Liver (tissue), 9 donors: Measurements from ENCODE around the gene ZNF530. TPM values are rescaled to one million over a fixed set of nuclear protein-coding genes. Genes with fewer than 3 reads are reported as not detected.
A peak's percentile ranks its signal among the peaks of the same experiment; 100 is the strongest.

Experiments
- DNase-seq: peaks from one replicate; pipeline ENCODE4 v3.0.0-alpha.2; 2017; ENCODE audit warnings: low spot score
- H3K27ac ChIP-seq, 2 donors: one replicate each; pipeline ENCODE4 v1.7.0; 2013; ENCODE audit warnings: inconsistent platforms in 2 of 2, low read length in 2 of 2, control low read depth in 1 of 2, low read depth in 1 of 2, mild to moderate bottlenecking in 1 of 2
- H3K27me3 ChIP-seq, 4 donors: one replicate each; pipeline versions ENCODE4 v1.6.1 to v1.7.0; 2013; ENCODE audit warnings: low read length in 3 of 4, inconsistent platforms in 1 of 4, mild to moderate bottlenecking in 1 of 4, moderate library complexity in 1 of 4; ENCODE audit not compliant: control insufficient read depth in 4 of 4, insufficient read depth in 4 of 4
- H3K36me3 ChIP-seq, 4 donors: one replicate each; pipeline versions ENCODE4 v1.6.1 to v1.7.0; 2013; ENCODE audit warnings: low read length in 3 of 4, mild to moderate bottlenecking in 3 of 4, low read depth in 1 of 4, moderate library complexity in 1 of 4; ENCODE audit not compliant: control insufficient read depth in 4 of 4, insufficient read depth in 3 of 4
- H3K4me1 ChIP-seq, 4 donors: one replicate each; pipeline versions ENCODE4 v1.6.1 to v1.7.0; 2013; ENCODE audit warnings: low read length in 3 of 4, mild to moderate bottlenecking in 3 of 4, moderate library complexity in 1 of 4; ENCODE audit not compliant: control insufficient read depth in 4 of 4, insufficient read depth in 4 of 4
- H3K4me3 ChIP-seq, 3 donors: one replicate each; pipeline versions ENCODE4 v1.6.1 to v1.7.0; 2013; ENCODE audit warnings: low read length in 3 of 3, control low read depth in 1 of 3, low read depth in 1 of 3, mild to moderate bottlenecking in 1 of 3
- H3K9ac ChIP-seq, 2 donors: one replicate each; pipeline ENCODE4 v1.7.0; 2013; ENCODE audit warnings: low read length in 2 of 2, mild to moderate bottlenecking in 2 of 2, moderate library complexity in 2 of 2, control low read depth in 1 of 2, low read depth in 1 of 2
- H3K9me3 ChIP-seq, 4 donors: one replicate each; pipeline versions ENCODE4 v1.6.1 to v1.7.0; 2013; ENCODE audit warnings: low read length in 3 of 4; ENCODE audit not compliant: control insufficient read depth in 4 of 4
- EGR1 ChIP-seq, 2 donors: IDR thresholded peaks; 2 replicates each; pipeline ENCODE4 v1.6.1; 2016 to 2018; ENCODE audit warnings: antibody characterized with exemption in 2 of 2, low read depth in 2 of 2
- FOXA1 ChIP-seq: IDR thresholded peaks from 2 replicates; pipeline ENCODE4 v1.6.1; 2016; ENCODE audit warnings: antibody characterized with exemption
- GABPA ChIP-seq, 2 donors: IDR thresholded peaks in 1 of 2; conservative IDR thresholded peaks in 1 of 2; 2 replicates each; pipeline ENCODE4 v1.6.1; 2016; ENCODE audit warnings: antibody characterized with exemption in 2 of 2, mild to moderate bottlenecking in 1 of 2, moderate library complexity in 1 of 2
- HNF4A ChIP-seq, 2 donors: conservative IDR thresholded peaks; 2 replicates each; pipeline ENCODE4 v1.6.1; 2016; ENCODE audit warnings: antibody characterized with exemption in 2 of 2, mild to moderate bottlenecking in 2 of 2
- NR2F2 ChIP-seq: IDR thresholded peaks from 2 replicates; pipeline ENCODE4 v1.6.1; 2016; ENCODE audit warnings: antibody characterized with exemption
- RAD21 ChIP-seq, 2 donors: IDR thresholded peaks; 2 replicates each; pipeline ENCODE4 v1.6.1; 2016; ENCODE audit warnings: antibody characterized with exemption in 2 of 2, mild to moderate bottlenecking in 2 of 2
- RXRA ChIP-seq, 2 donors: IDR thresholded peaks; 2 replicates each; pipeline ENCODE4 v1.6.1; 2017 to 2018; ENCODE audit warnings: antibody characterized with exemption in 2 of 2, mild to moderate bottlenecking in 1 of 2
- TAF1 ChIP-seq: conservative IDR thresholded peaks from 2 replicates; pipeline ENCODE4 v1.6.1; 2016; ENCODE audit warnings: antibody characterized with exemption, mild to moderate bottlenecking
- YY1 ChIP-seq: IDR thresholded peaks from 2 replicates; pipeline ENCODE4 v1.6.1; 2016; ENCODE audit warnings: antibody characterized with exemption, mild to moderate bottlenecking
- WGBS: extraction: QIAGEN DNeasy Blood & Tissue Kit; methylation state at CpG from one replicate; pipeline ENCODE4 v1.1.7; 2013; 5-methylcytosine and 5-hydroxymethylcytosine counted together
- polyA plus RNA-seq, 2 donors: library from polyadenylated mRNA; stranded (reverse) in 1 of 2; unstranded in 1 of 2; fragments of 200-250 nt in 1 of 2; fragments of >200 nt in 1 of 2; fragmentation: Nextera tagmentation in 1 of 2; extraction: Ambion mirVana in 1 of 2; gene quantifications; one replicate each; pipeline versions ENCODE4 v1.2.1 to v1.2.3, GENCODE V29; 2013 to 2015
- total RNA-seq, 2 donors: library from RNA; depleted of rRNA; stranded (reverse); fragments of >200 nt; gene quantifications; one replicate each; pipeline ENCODE4 v1.2.3, GENCODE V29; 2014
- TF ChIP-seq, protein P1 (sequence below): IDR thresholded peaks from 2 replicates; pipeline ENCODE4 v1.6.1; 2016; ENCODE audit warnings: antibody characterized with exemption
- TF ChIP-seq, protein P2 (sequence below): IDR thresholded peaks from 2 replicates; pipeline ENCODE4 v1.6.1; 2016; ENCODE audit warnings: antibody characterized with exemption
- TF ChIP-seq, protein P3 (sequence below): IDR thresholded peaks from 2 replicates; pipeline ENCODE4 v1.6.1; 2016; ENCODE audit warnings: antibody characterized with exemption, mild to moderate bottlenecking
- TF ChIP-seq, protein P4 (sequence below): fragments of 150-350 bp; IDR thresholded peaks from 2 replicates; pipeline ENCODE4 v1.5.1; 2017; ENCODE audit warnings: improper control_type of control experiment, low read depth, low read length; ENCODE audit not compliant: missing input control
- TF ChIP-seq, protein P5 (sequence below): IDR thresholded peaks from 2 replicates; pipeline ENCODE4 v1.6.1; 2016; ENCODE audit warnings: antibody characterized with exemption
- donor health status: healthy.
- donor health status: healthy.
- donor health status: healthy.
- donor health status: healthy.
- donor health status: healthy.

ZNF530 gene
- total and polyA plus RNA-seq, 4 donors, result 0.86 to 7.1 (median 1.4) TPM

DNA sequence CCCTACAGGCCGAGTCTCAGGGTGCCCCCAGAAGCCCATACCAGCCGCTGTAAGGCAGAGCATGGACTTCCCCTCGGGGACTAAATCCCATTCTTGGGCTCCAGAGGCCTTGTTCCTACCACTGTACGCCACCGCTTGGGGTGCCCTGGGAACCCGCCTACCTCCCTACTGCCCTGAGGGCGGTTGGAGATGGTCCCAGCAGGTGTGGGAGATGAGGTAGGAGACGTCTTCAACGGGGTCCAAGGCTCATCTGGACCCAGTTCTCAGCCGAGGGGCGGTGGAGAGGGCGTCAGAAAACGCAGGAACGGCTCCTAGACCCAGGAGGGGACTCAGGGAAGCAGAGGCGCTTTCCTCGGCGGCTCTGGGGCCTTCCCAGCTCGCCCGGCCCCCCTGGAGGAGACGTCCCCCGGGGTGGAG, 16.6 kb upstream of the ZNF530 start:
- no peak for DNase-seq
- H3K27ac ChIP-seq, result no peak overlapping the region
- TF ChIP-seq, protein P1, sequence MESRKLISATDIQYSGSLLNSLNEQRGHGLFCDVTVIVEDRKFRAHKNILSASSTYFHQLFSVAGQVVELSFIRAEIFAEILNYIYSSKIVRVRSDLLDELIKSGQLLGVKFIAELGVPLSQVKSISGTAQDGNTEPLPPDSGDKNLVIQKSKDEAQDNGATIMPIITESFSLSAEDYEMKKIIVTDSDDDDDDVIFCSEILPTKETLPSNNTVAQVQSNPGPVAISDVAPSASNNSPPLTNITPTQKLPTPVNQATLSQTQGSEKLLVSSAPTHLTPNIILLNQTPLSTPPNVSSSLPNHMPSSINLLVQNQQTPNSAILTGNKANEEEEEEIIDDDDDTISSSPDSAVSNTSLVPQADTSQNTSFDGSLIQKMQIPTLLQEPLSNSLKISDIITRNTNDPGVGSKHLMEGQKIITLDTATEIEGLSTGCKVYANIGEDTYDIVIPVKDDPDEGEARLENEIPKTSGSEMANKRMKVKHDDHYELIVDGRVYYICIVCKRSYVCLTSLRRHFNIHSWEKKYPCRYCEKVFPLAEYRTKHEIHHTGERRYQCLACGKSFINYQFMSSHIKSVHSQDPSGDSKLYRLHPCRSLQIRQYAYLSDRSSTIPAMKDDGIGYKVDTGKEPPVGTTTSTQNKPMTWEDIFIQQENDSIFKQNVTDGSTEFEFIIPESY, result no peak
- TF ChIP-seq RAD21 (IDR thresholded peaks at IDR 0.05) (no peak), TAF1 (no peak), RXRA (IDR thresholded peaks at IDR 0.05) (no peak), HNF4A (conservative IDR thresholded peaks at IDR 0.05) (no peak), FOXA1 (no peak), EGR1 (IDR thresholded peaks at IDR 0.05; ENCODE audit: low read depth in 2 of 2) (no peak), YY1 (no peak)
- TF ChIP-seq, protein P2, sequence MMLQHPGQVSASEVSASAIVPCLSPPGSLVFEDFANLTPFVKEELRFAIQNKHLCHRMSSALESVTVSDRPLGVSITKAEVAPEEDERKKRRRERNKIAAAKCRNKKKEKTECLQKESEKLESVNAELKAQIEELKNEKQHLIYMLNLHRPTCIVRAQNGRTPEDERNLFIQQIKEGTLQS, result no peak
- TF ChIP-seq, protein P3, sequence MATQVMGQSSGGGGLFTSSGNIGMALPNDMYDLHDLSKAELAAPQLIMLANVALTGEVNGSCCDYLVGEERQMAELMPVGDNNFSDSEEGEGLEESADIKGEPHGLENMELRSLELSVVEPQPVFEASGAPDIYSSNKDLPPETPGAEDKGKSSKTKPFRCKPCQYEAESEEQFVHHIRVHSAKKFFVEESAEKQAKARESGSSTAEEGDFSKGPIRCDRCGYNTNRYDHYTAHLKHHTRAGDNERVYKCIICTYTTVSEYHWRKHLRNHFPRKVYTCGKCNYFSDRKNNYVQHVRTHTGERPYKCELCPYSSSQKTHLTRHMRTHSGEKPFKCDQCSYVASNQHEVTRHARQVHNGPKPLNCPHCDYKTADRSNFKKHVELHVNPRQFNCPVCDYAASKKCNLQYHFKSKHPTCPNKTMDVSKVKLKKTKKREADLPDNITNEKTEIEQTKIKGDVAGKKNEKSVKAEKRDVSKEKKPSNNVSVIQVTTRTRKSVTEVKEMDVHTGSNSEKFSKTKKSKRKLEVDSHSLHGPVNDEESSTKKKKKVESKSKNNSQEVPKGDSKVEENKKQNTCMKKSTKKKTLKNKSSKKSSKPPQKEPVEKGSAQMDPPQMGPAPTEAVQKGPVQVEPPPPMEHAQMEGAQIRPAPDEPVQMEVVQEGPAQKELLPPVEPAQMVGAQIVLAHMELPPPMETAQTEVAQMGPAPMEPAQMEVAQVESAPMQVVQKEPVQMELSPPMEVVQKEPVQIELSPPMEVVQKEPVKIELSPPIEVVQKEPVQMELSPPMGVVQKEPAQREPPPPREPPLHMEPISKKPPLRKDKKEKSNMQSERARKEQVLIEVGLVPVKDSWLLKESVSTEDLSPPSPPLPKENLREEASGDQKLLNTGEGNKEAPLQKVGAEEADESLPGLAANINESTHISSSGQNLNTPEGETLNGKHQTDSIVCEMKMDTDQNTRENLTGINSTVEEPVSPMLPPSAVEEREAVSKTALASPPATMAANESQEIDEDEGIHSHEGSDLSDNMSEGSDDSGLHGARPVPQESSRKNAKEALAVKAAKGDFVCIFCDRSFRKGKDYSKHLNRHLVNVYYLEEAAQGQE, result no peak
- TF ChIP-seq, protein P4, sequence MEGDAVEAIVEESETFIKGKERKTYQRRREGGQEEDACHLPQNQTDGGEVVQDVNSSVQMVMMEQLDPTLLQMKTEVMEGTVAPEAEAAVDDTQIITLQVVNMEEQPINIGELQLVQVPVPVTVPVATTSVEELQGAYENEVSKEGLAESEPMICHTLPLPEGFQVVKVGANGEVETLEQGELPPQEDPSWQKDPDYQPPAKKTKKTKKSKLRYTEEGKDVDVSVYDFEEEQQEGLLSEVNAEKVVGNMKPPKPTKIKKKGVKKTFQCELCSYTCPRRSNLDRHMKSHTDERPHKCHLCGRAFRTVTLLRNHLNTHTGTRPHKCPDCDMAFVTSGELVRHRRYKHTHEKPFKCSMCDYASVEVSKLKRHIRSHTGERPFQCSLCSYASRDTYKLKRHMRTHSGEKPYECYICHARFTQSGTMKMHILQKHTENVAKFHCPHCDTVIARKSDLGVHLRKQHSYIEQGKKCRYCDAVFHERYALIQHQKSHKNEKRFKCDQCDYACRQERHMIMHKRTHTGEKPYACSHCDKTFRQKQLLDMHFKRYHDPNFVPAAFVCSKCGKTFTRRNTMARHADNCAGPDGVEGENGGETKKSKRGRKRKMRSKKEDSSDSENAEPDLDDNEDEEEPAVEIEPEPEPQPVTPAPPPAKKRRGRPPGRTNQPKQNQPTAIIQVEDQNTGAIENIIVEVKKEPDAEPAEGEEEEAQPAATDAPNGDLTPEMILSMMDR, result no peak

DNA sequence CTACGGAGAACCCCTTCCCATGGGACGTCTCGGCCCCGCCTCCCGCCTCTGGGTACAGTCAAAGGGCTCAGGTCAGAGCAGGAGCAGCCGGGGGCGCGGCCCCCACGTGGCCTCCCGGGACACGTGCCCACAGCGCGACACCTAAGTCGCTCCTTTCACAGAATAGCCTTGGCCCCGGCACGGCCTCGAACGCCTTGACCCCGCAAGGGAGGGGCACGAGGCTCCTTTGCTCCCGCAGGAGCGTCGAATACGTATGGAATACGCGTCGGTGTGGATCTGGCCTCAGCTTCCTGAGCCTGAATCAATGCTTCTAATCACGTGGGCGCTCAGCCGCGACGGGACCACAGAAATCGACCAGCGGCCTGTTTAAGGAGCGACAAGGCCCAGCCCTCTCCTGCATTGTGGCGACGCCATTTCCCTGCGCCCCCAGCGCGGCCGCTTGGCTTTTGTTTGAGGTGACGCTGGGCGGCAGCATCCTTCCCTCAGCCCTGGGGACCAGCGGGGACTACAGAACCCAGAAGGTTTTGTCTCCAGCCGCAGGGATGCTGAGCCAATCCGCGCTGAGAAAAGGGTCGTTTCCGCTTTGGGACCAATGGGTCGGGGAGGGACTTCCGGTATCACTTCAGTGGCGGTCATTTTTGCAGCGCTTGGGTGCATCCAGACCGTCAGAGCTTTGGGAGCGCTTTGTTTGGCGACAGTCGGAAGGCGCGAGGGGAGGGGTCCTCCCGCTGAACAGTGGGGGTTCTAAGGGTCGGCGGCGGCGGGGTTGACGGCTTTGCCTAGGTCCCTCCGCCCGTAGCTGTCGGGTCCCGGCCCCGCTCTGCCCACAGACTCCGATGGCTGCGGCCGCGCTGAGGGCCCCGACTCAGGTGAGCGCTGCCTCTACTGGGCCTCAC, 15.9 kb upstream of the ZNF530 start, which contains the start of gene ZIK1:
Gene ZIK1, plus strand, starts transcription at position 625 of the 896 bp plus-strand sequence. Its CDS starts 212 bp downstream, at position 837.
- 6% methylated on average over 76 of the region's 76 CpGs for WGBS
- H3K9ac ChIP-seq, result peak within 1 kb of the TSS in 1 of 2 donors; percentile 18
- H3K27ac ChIP-seq, result no peak within 1 kb of the TSS

More for the DNA sequence above, 16.6 kb upstream of the ZNF530 start:
- no peak overlapping the region for H3K9ac ChIP-seq
- WGBS, result 42% methylated on average over 21 of the region's 21 CpGs
- peaks cover 0 to 4% (median 0%) of the 10 kb centered on the region in 4 donors for H3K27me3 ChIP-seq
- H3K4me1 ChIP-seq, result peaks cover 2 to 6% (median 5%) of the 10 kb centered on the region in 4 donors
- H3K36me3 ChIP-seq, result no peaks in the 10 kb centered on the region
- peaks cover 17 to 46% (median 33%) of the 10 kb centered on the region in 4 donors for H3K9me3 ChIP-seq
- H3K4me3 ChIP-seq, result peak overlapping the region in 2 of 3 donors; percentile 51 to 68

More for the DNA sequence above, 15.9 kb upstream of the ZNF530 start, which contains the start of gene ZIK1:
- peak; percentile 86 for DNase-seq
- Histone ChIP-seq H3K4me3 (peak within 1 kb of the TSS; percentile 51 to 68 (median 51)), H3K9me3 (peaks cover 20 to 51% (median 39%) of the 10 kb centered on the region in 4 donors), H3K27me3 (peaks cover 0 to 4% (median 0%) of the 10 kb centered on the region in 4 donors), H3K36me3 (peaks cover 0 to 5% (median under 1%) of the 10 kb centered on the region in 4 donors), H3K4me1 (peaks cover 0 to 3% (median 3%) of the 10 kb centered on the region in 4 donors)
- peak in 1 of 2 donors; percentile 8 for TF ChIP-seq RAD21 (IDR thresholded peaks at IDR 0.05)
- TF ChIP-seq, protein P5, sequence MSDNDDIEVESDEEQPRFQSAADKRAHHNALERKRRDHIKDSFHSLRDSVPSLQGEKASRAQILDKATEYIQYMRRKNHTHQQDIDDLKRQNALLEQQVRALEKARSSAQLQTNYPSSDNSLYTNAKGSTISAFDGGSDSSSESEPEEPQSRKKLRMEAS, result peak; percentile 67
- peak; percentile 83 to 94 for TF ChIP-seq GABPA (IDR thresholded peaks at IDR 0.05 in 1 of 2, conservative IDR thresholded peaks at IDR 0.05 in 1 of 2)
- TF ChIP-seq, protein P3, result no peak
- TF ChIP-seq NR2F2, result peak; percentile 46
- peak; percentile 45 for TF ChIP-seq YY1
